22Rv1 (cell line): Measurements from ENCODE around the gene OR2V2.
A peak's percentile ranks its signal among the peaks of the same experiment; 100 is the strongest.

Experiments used
- H3K27ac ChIP-seq: fragments of 450-650 bp; 2 replicates; pipeline ENCODE4 v1.5.1; 2017
- ZFX ChIP-seq: fragments of 450-650 bp; IDR thresholded peaks from 2 replicates; pipeline ENCODE4 v1.6.1; 2017; ENCODE audit warnings: antibody characterized with exemption, borderline replicate concordance
- TF ChIP-seq, protein P1 (sequence below): fragments of 450-650 bp; IDR thresholded peaks from 2 replicates; pipeline ENCODE4 v1.5.1; 2017; ENCODE audit warnings: mild to moderate bottlenecking

The OR2V2 gene

DNA sequence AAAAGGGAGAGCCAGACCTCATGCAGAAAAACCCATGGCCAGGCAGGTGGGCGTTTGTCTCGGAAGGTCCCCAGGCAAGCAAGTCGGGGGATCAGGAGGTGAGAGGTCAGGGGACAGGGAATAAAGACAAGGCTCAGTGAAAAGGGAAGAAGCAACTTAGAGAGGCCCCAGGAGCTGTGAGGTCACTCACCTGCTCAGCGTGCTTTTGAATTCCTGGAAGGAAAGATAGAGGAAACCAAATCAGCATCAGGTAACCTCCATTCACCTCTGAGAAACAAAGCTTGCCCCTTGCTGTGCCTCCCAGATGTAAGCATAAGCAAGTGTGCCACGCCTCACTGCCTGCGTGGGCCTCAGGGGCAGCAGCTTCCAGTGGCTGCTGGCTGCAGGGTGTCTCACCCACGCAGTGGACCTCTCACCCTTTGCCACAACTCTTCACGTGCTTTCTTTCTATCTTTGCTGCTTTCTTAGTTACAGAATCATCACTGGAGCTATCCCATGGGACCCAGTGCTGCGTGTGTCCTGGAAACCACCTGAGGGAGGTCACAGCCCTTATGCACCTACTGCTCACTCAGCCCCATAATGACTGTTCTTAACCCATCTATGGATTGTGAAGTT is 51.6 kb downstream of the OR2V2 start:
- H3K27ac ChIP-seq = no peak overlapping the region
- no peak for TF ChIP-seq ZFX
- TF ChIP-seq, protein P1, sequence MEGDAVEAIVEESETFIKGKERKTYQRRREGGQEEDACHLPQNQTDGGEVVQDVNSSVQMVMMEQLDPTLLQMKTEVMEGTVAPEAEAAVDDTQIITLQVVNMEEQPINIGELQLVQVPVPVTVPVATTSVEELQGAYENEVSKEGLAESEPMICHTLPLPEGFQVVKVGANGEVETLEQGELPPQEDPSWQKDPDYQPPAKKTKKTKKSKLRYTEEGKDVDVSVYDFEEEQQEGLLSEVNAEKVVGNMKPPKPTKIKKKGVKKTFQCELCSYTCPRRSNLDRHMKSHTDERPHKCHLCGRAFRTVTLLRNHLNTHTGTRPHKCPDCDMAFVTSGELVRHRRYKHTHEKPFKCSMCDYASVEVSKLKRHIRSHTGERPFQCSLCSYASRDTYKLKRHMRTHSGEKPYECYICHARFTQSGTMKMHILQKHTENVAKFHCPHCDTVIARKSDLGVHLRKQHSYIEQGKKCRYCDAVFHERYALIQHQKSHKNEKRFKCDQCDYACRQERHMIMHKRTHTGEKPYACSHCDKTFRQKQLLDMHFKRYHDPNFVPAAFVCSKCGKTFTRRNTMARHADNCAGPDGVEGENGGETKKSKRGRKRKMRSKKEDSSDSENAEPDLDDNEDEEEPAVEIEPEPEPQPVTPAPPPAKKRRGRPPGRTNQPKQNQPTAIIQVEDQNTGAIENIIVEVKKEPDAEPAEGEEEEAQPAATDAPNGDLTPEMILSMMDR = no peak

DNA sequence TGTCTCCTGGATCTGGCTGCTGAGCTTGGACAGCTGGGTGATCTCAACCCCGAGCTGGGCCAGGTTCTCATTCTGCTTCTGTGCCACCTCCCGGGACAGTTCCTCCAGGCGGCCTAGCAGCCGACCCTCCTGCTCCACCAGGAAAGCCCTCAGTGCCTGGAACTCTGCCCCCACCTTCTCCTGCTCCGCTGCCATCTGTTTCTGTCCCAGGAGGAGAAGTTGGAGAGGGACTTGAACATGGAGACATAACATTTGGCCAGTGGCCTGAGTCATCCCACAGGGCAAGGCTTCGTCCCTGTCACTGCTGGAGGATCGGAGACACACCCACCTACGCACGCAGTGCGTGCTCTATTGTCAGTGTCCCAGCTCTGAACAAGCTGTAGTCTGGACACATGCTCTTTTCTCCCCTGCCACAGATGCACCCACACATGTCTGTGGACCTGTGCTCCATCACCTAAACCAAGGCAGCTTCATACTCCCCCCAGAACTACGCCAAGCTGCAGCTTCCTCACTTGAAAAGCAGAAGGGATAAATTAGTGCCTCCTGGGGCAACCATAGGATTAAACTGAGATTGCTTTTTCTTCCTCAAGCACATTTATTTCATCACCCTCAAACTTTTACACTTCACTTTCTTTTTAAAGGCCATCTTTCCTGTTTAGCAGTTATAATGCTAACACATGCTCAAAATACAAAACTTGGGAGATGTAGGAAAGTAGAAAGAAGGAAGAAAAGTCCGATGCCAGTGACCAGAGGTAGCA is 52.7 kb downstream of the OR2V2 start:
- TF ChIP-seq ZFX = no peak
- TF ChIP-seq, protein P1 = no peak
- no peak overlapping the region for H3K27ac ChIP-seq

DNA sequence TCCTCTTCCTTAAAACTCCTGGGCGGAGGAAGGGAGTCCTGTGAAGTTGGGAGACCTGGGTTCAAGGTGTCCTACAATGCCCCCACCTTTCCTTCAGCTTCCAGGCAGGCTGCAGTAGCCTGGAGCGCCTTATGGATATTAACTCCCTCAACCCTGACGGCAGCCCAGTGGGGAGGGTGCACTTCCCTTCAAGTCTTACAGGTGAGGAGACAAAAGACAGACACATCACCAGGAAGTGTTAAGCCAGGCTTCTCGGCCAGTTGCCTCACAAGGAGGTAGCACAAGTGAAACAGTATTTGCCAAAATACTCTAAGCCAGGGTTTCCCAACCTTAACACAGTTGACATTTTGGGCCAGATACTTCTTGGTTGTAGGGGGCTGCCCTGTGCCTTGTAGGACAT is 53.4 kb downstream of the OR2V2 start:
- TF ChIP-seq ZFX = no peak
- TF ChIP-seq, protein P1 = no peak
- no peak overlapping the region for H3K27ac ChIP-seq

DNA sequence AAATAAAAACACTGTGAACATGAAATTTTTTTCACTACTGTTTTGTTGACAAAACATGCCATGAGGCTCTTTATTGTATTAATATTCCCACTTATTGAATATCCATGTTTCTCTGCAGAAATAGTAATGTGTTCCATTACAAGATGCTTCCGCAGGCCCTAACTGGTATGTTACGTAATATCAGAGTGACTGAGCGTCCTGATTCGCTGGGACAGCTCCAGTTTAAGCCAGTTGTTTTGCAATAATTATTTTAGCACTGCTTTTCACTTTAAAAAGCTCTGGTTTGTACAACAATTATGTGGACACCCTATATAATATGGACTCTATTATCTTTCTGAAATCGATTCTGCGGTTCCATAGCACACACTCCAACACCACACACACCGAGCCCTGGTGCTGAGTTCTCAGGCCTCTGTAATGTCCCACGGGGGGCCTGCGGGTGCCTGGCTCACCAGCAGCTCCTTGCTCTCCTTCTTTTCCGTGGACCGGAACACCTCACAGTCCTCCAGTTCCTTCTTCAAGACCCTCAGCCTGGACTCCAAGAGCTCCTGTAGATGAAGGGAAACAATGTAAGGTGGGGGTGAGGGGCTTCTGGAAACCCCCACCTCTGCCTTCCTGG is 55.8 kb downstream of the OR2V2 start:
- TF ChIP-seq, protein P1 = no peak
- no peak for TF ChIP-seq ZFX

DNA sequence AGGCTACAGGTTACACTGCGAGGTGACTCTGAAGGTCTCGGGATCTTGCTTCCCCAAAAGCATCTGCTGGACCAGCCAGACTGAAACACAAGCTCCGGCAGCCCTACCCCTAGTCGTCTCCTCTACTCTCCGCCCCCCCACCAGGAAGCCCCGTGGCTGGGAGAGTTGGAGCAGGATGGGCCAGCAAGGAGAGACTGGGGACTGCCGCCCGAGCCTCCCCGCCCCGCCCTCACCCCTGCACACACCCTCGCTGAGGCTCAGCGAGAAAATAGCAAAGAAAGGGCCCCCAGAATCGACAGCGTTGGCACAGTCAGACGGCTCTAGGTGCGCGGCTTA is 56.4 kb downstream of the OR2V2 start:
- TF ChIP-seq, protein P1 = no peak
- TF ChIP-seq ZFX = no peak

More for the DNA sequence above, 55.8 kb downstream of the OR2V2 start:
- H3K27ac ChIP-seq = no peak overlapping the region

DNA sequence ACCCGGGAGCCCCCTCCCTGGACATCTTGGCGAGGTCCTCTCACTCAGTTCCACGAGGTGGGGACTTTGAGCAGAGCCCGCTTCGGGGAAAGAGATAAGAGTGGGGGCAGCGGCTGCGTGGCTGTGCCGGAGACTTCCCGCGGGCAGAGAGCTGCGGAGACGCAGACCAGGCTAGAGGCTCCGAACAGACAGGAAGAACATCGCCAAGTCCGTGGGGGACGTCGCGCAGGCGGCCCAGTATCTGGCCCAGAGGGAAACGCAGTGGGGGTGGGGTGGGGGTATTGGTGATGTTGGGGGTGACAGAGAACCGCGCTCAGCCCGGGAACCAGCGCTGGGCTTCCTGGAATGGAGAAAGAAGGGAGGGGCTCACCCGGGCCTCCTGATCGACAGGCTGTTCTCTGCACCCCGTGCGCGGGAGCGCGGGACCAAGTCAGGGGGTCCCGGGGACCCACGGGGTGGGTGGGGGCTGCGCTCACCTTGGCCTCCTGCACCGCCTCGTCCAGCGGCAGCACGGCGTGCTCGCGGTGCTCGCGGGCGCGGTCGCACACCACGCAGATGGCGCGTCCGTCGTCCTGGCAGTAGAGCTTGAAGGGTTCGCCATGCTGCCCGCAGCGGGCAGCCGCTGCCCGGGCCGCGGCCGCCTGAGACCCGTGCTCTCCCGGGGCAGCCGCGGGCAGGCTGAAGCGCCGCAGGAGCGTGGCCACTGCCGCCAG is 56.9 kb downstream of the OR2V2 start:
- H3K27ac ChIP-seq = peak overlapping the region; percentile 95
- no peak for TF ChIP-seq ZFX
- TF ChIP-seq, protein P1 = no peak

More for the DNA sequence above, 56.4 kb downstream of the OR2V2 start:
- no peak overlapping the region for H3K27ac ChIP-seq
